GM21528 (cell line): ENCODE results near the gene SERGEF.

Experiments
- ATAC-seq: cut with Tn5 transposase; IDR thresholded peaks from one replicate; pipeline ENCODE4 v1.9.1; 2021; ENCODE audit warnings: mild to moderate bottlenecking, moderate library complexity; ENCODE audit not compliant: unreplicated experiment, low FRiP score

Gene SERGEF

DNA sequence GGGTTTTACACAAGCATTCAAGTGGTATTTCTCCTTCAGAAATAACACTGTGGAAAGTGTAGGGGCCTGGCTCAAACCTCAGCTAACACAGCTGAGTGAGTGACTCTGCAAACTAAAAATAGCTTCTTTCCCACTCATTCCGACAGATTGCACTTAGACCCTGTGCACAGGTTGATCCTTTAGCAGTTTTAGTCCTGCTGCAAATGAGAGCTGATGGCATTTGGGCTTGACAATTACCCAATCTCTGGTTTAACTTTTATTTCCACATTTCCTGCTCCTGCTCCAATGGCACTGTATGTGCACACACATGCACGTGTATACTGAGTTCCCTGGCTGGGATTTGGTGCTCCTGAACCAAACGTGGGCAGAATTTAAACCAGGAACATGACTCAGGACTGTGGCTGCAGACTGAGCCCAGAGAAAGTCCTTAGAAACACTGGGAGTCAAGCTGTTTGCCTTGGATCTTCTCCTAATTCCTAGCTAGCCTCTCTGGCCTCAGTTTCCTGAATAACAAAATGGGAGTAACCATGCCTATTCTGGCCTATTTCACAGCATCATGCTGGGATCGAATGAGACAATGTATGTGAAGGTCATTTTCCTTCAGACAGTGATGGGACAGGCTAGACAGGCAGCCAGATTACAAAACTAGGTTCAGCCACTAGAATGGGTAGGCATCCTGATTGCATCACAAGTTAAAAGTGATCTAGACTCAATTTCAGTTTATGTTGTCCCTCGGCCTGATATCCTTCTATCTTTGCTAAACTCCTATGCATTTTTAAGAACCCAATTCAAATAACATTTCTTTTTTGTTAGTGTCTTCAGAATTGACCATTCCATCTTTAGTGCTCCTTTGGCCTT, 58.2 kb downstream of the SERGEF start:
- ATAC-seq = no peak

DNA sequence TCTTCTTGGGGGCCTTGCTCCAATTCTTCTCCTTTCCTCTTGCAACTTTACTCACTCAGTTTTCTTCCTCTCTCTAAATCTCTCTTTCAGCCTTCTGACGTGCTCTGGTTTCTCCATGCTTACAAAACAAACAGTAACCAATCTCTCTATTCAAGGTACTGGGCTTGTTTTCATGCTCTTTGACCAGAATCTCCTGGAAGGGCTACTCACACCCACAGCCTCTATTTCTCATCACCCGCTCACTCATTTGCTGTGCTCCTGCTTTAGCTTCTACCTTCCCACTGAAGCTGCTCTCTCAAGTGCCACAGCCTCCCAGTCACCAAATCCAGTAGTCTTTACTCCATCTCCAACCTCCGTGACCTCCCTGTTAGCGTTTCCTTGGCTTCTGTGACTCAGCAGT, 60.4 kb downstream of the SERGEF start:
- no peak for ATAC-seq

DNA sequence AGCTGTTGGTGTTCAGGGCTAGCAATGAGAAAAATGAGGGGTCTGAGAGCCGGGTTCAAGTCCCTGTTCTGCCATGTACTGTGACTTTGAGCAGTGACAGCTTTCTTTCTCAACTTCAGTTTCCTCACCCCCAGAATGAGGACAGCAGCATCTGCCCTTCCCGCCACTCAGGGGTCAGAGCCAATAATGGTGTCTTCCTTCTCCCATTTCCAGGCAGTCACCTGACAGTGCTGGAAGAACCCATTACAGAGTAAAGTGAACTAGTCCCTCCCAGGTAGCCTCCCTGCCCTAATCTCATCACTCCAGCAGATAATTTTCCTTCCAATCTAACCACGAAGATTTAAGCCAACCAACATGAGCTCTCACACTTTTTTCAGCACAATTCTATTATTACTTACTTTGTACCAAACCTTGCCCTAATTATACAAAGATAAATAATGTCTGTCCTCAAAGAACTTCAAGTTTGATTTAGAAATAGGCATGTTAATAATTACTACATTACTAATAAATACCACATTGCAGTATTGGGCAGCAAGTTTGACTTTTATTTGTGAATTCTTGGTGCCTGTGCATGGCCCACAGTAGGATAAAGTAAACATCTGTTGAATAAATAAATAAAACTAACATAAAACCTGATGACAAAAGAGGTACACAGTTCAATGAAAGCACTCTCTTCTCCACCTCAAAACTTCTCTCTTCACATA, 61.0 kb downstream of the SERGEF start:
- ATAC-seq = no peak

DNA sequence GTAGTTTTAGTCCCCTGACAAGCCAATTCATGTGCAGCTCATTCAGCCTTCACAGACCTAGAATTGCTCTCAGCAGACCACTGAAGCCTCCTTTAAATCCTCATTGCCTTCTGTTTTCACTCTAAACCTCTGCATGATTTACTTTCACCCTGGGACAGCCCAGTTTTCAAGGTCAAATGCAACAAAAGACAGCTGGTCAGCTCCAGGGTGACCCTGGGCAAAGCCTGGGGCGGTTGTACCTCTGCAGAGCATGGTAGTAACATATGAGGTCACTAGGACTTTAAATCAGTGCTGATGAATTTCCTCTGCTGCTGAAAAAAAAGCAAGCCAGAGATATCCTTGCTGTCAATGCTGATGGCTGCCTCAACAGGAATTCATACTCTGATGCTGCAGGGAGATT, 62.2 kb downstream of the SERGEF start:
- no peak for ATAC-seq

DNA sequence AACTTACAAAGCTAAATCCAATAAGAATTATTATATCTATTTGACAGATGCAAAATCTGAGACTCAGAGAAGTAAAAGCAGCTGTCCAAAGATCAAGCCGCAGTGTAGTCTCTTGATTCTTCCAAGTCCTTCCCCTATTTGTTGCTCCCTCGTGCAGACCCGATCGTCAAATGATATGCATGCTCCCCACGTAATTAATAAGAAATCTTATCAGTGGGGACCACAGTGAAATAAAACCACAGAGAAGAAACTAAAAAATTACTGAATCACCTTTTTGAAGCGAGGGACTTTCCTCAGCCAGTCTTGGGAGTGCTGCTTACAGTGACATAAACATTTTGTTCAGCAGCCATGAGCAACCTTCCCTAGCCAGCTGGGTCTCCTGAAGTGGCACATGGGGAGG, 64.6 kb downstream of the SERGEF start:
- ATAC-seq = no peak

DNA sequence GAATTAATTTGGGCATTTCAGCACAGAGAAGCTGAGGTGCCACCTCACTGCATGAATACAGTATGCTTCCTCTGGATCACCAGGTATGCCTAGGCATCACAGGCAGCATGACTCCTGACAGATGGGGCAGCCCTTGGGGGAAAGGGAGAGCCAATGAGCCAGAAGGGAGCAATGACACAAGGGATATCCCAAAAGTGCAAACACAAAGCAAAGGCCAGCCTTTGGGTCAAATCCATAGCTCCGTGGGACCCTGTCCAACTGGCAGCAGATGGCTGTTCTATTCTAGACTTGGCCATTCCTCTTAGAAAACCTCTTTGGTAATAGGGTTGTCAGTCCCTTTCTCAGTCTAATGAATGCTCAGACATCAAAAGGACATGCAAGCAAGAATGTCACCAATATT, 73.3 kb downstream of the SERGEF start:
- ATAC-seq = no peak

DNA sequence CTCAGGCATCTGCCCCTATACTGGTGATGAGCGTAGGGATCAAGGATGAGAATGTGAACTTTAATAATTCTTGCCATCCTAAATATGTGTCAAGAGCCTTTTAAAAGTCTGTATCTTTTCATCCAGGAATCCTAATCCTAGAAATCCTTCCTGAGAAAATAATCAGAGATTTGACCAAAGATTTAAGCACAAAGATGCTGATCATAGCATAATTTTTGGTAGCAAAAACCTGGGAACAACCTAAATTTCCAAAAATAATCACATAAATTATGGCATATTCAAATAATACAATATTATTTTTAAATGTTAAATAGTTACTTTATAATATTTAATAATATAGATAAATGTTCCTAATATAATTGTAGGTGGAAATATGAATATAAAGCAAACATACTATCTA, 76.1 kb downstream of the SERGEF start:
- ATAC-seq = no peak

DNA sequence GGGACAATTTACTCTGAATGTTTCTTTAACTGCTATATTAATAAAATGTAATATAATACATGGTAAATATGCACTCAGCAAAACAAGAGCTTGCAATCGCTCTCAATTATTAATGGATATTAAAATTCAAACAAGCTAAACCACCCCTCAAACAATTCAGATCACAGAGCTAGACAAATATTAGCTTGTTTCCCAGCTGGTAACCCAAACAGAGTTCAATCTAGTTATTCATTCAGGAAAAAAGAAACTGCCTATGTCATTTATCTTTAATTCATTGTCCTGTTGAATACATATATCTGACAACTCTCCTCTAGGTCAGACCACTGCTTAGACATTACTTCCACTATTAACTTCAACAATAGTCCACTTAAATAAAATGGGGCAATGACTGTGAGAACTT, 78.7 kb downstream of the SERGEF start:
- no peak for ATAC-seq

DNA sequence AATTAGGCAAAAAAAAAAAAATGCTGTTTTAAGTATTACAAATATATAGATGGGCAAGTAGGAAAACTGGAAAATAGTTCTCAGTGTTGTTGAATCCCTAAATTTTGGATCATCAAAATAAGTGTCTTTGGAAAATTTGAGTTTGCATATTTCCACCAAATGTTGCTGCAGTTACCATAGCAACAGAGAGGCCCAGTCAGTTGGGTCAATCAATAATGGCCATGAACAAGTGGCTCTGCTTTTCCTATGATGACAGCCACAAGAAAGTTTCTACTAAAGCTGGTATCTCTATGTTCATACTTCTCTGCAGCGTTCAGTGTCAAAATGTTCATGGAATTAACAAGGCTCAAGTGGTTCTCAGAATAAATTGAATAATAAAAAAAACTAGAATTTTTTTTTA, 79.1 kb downstream of the SERGEF start:
- ATAC-seq = no peak

DNA sequence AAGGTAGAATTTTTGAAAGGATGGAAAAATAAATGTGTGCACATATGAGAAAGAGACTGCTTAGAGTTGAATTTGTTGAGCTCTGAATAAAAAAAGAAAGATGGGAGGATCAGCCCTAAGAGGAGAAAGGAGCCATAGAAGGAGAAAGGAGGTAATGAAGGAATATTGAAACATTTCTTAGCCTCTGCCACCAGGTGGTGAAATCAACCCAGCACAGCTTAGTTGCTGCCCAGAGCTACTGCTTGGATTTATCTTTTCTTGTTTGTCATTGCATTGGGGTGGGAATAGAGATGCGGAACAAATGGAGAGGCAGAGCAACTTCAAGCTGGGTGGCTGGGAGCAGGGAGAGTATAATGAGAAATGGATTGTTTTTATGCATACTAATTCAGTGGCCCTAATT, 80.4 kb downstream of the SERGEF start:
- no peak for ATAC-seq

DNA sequence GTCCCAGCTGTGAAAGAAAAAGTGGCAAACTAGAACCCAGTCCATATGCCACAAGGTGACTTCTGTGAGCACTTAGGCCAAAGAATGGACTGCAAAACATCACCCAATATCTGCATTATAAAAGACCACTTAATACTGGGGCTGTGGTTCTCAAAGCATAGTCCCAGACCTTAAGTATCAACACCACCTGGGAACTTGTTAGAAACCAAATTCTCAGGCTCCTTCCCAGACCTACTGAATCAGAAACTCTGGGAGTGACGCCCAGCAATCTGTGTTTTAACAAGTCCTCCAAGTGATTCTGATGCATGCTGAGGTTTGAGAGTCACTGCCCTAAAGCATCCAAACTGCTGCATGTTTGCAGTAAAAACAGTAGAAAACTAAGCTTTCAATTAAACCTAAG, 81.3 kb downstream of the SERGEF start:
- no peak for ATAC-seq

DNA sequence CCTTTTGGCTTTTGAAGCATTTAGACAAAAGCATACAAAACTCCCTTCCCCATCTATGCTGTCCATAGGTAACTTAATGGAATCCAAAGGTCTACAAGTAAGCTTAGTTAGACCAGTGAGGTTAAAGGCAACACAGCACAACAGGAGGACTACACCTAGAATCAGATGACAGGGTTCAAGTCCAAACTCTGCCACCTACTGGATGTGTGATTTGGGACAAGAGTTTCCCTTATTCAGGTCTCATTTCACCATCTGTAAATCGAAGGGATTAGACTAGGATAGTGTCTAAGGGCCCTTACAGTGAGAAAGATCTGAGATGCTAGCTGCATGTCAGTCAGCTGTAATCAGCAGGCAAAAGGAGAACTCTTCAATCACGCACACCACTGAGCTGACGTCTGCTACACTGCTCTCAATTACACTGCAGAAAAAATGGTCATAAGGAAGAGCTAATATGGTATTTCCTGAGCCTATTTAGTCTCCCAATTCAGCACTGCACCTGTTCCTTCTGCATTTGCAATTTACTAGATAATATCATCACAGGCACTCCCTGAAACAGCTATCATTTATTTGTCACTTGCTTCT, 82.2 kb downstream of the SERGEF start:
- ATAC-seq = no peak

DNA sequence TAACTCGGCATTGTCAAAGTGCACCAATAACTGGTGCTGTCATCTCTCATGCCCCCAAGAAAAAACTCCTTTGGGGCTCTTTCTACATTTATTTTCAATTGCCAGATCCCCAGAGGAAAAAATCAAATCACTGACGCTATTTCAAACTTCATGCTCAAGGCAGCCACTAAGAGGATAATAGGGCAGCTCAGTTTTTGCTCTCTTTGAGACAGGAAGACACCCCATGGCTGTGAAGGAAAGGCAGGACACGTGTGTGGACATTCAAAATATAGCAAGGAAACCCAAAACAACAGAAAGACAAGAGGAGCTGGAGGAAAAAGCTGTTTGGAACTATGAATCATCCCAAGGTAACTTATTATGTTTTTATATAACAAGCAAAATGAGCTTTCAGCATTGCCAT, 83.7 kb downstream of the SERGEF start:
- ATAC-seq = no peak

DNA sequence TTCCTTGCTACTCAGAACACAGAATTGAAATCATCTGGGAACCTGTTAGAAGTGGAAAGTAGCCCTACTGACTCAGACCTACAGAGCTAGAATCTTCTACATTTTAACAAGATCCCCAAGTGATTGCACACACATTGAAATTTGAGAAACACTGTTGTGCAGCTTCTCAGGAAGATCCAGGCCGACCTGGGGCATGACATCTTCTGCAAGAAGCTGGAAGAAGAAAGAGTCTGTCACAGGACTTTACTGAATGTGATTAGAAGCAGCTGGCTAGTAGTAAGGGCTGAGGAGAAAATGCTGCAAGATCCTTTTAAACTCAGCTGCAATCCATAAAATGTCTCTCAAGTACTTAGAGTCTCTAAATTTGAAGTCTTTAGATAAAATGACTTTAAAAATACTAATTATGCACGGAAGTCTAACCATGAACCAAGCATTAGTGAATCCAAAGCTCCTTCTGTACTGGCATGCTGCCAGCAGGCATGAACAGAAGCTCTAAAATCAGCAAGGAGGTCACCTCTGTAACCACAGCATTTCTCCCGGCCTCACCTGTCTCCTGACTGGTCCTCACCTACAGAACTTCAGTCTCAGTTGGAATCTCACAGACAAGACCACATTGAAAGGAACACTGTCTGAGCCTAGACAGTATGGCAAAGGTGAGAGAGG, 85.0 kb downstream of the SERGEF start:
- ATAC-seq = no peak

DNA sequence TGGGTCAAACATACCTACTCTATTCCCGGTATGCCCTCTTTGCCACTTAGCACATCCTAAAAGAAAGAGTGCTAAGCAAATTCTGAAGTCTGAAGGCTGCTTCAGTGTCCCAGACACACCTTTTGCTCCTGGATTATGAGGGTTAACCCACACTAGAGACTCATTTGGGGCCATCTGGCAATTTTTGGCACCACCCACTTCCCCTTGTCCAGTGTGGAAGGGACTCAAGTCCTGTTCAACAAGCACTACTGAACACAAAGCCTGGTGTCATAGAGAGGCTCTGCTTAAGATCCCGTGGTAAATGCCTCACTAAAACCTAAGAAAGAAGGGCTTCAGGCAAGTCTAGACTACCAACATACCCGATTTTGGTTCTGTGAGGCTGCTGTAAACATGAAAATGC, 85.8 kb downstream of the SERGEF start:
- ATAC-seq = no peak

DNA sequence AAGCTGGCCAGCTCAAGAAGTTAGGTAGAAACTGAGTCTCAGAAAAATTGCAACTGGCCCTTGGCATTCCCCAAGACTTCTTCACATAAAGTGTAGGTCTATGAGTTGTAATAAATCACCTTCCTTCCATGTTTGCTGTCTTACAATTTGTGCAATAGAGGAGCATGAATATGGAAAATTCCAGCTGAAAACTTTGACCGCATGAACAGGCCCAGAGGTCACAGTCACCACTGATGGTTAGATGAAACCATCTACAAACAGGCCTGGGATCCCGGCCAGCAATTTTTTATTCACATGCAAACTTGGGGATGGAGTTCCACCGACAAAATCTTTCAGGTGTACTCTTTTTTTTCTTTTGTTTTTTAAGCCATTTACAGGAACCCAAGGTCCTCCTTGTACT, 88.1 kb downstream of the SERGEF start:
- ATAC-seq = no peak

DNA sequence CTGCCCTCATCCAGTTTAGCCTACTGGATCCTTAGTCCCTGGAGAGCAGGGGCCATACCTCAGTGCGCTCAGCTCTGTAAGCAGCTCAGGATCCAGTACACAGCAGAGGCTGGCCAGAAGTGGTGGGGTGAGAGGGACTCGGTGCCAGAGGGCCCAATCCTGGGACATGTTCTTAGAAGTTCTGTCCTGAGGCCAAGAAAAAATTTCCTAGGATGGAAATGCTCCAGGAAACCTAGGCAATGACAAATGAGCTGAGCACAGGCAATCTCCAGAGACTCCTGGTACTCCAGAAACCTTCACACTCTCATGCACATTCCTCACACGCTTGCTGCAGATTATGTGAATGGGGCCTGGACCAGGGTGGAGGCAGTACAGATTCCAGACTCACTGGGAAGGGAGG, 89.6 kb downstream of the SERGEF start:
- no peak for ATAC-seq

DNA sequence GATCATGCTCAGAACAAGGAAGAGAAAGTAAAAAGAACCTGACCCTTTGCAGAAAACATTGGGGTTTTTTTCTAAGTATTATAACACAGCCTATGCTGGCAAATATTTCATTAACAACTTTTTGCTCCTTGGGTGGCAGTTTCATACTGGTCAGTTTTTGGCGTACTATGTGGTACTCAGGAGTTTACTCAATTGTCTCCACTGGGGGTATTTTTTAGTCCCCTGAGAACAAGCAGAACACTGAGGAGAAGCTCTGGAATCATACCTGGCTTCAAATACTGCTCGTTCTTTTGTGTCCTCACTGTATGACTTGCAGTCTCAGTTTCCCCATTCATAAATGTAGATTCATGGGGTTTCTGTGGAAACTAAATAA, 90.4 kb downstream of the SERGEF start:
- no peak for ATAC-seq

DNA sequence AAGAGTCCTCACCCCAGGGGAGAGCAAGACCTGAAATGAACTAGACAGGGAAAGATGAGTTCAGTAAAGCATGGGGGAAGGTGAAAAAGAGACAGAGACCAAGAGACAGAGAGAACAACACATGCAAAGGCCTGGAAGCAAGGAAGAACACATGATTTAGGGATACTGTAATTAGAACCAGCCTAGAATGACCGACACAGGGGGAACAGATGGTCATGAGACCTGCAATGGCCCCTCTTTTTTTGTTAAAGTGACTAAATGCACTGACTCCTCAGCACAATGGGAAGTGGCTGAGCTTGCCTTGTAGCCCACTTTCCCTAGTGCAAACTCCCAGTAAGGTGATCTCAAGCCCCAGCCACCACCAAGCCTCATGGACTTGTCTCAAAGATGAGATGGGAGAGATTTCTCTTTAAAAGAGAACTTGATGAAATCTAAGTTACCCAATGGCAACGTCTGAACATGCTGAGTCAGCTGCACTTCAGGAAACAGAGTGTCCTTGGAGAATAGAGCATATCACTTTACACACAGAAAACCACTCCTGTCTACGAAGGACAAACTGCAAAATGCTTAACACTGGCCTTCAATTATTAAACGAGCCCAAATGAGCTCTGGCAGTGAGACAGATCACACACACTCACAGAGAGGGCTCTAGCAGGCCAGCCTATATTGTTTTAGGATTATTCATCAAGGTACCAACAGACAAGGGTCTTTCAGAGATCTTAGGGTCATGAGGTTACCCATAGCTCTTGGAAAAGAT, 91.0 kb downstream of the SERGEF start:
- ATAC-seq = no peak

DNA sequence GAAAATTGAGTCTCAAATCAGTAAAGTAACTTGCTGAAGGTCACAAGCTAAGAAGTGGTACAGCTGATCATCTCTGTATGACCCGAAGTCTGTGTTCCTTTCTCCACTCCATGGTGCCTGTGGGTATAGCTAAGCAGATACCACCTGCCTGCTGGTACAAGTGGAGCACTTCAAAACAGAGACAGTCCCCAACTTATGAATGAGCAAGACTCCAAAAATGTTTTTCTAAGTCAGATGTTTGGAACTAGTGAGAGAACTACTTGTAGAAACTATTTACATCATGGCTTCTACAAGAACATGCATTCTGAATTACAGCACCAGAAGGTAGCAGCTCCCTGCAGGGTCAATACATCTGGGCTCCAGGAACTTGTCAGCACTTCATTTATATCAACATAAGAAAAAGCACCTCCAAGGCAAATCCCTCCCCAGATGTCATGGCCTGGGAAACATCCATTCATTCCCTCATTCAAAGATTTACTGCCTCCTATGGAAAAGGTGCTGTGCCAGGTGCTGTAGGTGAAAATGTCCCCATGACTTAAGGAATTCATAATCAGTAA, 94.7 kb downstream of the SERGEF start:
- ATAC-seq = no peak
